ENCODE results near the gene FLACC1.
A peak's percentile ranks its signal among the peaks of the same experiment; 100 is the strongest.
"Not testable (repeated sequence)": the region's sequence is repeated elsewhere in the genome, so short reads cannot be mapped to it uniquely, and the experiment has no call there.

Gene FLACC1

GRCh38 chr2:201357221-201357620 lies at the start of gene FLACC1:
Gene FLACC1 (minus strand): TSS chr2:201357345. CDS start chr2:201351404, 5,941 bp downstream.
- DNase-seq: no peak

- no peak for DNase-seq
These were observed 49.0 kb upstream of the FLACC1 start for GRCh38 chr2:201406077-201406662.

- DNase-seq: no peak
These were observed 47.6 kb upstream of the FLACC1 start for GRCh38 chr2:201404699-201405280.

- DNase-seq: no peak
These were observed 46.7 kb upstream of the FLACC1 start for GRCh38 chr2:201403880-201404279.

- no peak for DNase-seq
These were observed 45.8 kb upstream of the FLACC1 start for GRCh38 chr2:201402651-201403562.

GRCh38 chr2:201401815-201402214 lies 44.7 kb upstream of the FLACC1 start:
- DNase-seq: no peak

- no peak for DNase-seq
These were observed 39.5 kb upstream of the FLACC1 start for GRCh38 chr2:201396595-201396994.

- no peak for DNase-seq
These were observed 26.0 kb upstream of the FLACC1 start for GRCh38 chr2:201383136-201383535.

GRCh38 chr2:201378496-201379397 lies 21.6 kb upstream of the FLACC1 start:
- DNase-seq: no peak

- DNase-seq: no peak
These were observed 20.1 kb upstream of the FLACC1 start for GRCh38 chr2:201377218-201377617.

GRCh38 chr2:201369775-201370174 lies 12.6 kb upstream of the FLACC1 start:
- no peak for DNase-seq

- DNase-seq: not testable (repeated sequence)
These were observed 12.2 kb upstream of the FLACC1 start for GRCh38 chr2:201369318-201369717.

- DNase-seq: no peak
These were observed 9.0 kb upstream of the FLACC1 start for GRCh38 chr2:201366146-201366545.

GRCh38 chr2:201363857-201364560 lies 6.9 kb upstream of the FLACC1 start:
- DNase-seq: peak; percentile 7

- no peak for DNase-seq
These were observed 5.3 kb upstream of the FLACC1 start for GRCh38 chr2:201362396-201362795.

GRCh38 chr2:201361078-201361733 lies 4.1 kb upstream of the FLACC1 start:
- no peak for DNase-seq

- no peak for DNase-seq
These were observed 3.1 kb upstream of the FLACC1 start for GRCh38 chr2:201360256-201360655.

- no peak for DNase-seq
These were observed 1.5 kb upstream of the FLACC1 start for GRCh38 chr2:201358684-201359083.

GRCh38 chr2:201353116-201353515 lies 4.0 kb downstream of the FLACC1 start:
- DNase-seq: no peak

GRCh38 chr2:201350879-201351278 lies 6.3 kb downstream of the FLACC1 start:
- DNase-seq: no peak

- no peak for DNase-seq
These were observed 7.5 kb downstream of the FLACC1 start for GRCh38 chr2:201349601-201350000.

GRCh38 chr2:201348758-201349157 lies 8.4 kb downstream of the FLACC1 start:
- no peak for DNase-seq
